HG03439 (cell line): Measurements from ENCODE around the gene P4HA2.

Experiments used
- ATAC-seq: cut with Tn5 transposase; IDR thresholded peaks from one replicate; pipeline ENCODE4 v1.9.1; 2021; ENCODE audit warnings: mild to moderate bottlenecking, moderate library complexity; ENCODE audit not compliant: unreplicated experiment

The P4HA2 gene

DNA sequence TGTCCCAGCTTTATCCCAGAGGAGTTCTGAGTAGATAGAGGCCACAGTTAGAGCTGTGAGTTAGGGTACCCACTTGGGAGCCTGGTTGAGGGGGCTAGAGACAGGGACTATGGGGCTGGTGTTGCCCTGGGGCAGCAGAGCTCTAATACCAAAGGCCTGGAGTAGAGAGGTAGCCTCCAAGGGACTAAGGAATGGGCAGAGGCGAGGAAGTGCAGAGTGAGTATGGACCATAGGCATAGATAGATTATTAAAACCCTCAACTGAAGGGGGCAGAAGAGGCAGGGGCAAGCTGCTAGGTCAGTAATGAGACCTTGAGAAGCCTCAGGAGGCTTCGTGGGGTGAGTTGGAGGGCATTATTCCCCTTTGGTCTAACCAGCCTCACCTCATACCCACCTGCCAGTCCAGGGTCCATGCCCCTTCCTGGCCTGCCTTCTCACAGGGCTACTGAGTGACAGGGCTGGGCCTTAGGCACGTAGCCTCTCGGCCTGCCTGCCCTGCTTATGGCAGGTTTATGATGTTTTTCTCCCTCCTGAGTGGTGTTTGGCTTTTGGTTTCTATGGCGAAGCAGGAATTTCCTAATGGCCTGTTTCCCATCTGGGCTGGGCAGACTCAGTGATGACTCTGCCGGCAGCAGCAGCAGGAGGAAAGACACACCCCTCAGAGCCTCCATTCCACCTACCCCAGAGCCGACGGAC is 37.8 kb upstream of the P4HA2 start:
- ATAC-seq: no peak

DNA sequence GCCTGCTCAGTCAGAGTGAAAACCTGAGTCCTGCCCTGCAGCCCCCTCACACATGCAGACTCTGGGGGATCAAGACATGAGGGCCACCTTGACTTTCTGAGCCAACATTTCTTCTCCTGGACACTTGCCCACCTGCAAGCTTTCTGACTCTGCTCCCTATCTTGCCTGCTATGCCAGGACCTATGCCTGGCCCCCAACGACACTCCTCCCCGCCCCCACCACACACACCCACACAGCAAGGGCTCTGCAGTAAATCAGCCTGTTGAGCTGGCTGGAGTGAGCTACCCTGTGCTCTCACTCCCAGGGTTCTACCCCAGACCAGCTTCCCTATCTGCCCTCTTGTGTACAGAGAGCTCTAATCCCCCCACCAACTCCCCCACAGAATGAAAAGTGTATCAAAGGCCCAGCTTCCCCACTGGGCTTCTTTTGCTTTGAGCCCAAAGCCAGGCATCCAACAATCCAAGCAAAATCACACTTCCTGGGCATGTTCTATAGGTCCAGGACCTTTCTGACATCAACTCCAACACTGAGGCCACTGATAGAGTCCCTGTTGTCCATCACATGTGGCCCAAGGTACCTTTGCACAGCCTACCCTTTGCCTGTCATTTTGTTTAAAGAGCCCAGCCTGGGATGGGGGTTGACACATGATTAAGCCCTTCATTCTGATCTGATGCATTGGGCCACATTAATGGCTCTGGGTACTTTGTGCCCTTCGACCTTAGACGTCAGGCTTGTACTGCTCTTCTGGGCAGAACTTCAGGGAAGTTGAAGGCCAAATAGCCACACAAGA is 37.1 kb upstream of the P4HA2 start:
- no peak for ATAC-seq

DNA sequence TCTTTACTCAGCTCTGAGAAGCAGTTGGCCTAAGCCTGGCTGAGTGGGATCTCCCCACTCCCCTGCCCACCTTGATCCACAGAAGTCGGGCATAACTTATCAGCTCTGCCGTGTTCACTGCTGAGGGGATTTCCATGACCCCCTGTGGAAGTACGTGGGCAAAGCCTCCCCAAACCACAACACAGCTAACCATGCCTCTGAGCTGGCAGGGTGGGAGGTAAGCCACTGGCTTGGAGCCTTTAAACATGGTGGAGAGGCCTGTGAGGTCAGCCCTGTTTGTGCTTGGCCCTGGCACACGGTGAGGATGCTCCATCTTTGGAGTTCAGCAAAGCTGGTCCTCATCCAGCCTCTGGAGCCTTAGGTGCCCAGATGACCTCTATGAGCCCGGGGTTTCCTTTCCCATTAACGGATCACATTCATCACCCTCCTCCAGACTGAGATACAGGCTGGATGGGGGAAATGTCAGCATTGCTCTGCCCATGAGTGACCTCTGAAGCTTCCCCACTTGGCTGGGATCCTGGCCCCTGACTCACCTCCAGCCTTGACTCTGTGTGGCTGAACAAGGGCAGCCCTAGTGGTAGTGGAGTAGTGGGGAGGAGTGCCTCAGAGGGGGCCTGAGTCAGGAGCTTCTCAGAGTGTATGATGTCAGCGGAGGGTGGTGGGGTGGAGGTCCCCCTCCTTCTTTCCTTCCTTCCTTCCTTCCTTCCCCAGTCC is 36.1 kb upstream of the P4HA2 start:
- no peak for ATAC-seq

DNA sequence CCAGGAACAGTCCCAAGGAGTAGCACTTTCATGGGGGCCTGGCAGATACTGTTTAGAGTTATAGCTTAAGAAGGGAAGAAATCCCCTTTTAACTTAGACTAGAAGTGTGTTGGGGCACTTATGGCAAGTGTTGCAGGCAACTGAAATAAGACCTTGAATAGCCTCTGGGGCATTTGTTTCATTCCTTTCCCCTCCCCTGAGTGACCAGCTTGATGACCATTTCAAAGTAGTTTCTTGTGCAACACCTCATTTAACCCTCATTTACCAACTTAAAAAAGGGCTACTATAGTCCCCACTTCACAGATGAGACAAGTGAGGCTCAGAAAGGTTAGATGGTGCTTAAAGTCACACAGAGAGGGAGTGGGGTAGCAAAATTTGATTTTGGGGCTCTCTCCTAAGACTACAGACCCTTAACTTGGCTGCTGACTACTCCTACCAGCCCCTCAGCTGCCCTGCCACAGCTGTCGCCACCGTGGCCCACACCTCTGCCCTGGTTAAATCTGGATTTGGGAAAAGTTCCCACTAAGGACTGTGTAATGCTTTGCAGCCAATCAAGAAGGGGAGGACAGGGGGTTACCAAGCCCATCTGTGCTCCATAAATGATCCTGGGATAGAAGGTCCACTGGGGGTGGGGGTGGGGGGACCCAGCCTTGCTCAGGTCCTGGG is 35.4 kb upstream of the P4HA2 start:
- no peak for ATAC-seq

DNA sequence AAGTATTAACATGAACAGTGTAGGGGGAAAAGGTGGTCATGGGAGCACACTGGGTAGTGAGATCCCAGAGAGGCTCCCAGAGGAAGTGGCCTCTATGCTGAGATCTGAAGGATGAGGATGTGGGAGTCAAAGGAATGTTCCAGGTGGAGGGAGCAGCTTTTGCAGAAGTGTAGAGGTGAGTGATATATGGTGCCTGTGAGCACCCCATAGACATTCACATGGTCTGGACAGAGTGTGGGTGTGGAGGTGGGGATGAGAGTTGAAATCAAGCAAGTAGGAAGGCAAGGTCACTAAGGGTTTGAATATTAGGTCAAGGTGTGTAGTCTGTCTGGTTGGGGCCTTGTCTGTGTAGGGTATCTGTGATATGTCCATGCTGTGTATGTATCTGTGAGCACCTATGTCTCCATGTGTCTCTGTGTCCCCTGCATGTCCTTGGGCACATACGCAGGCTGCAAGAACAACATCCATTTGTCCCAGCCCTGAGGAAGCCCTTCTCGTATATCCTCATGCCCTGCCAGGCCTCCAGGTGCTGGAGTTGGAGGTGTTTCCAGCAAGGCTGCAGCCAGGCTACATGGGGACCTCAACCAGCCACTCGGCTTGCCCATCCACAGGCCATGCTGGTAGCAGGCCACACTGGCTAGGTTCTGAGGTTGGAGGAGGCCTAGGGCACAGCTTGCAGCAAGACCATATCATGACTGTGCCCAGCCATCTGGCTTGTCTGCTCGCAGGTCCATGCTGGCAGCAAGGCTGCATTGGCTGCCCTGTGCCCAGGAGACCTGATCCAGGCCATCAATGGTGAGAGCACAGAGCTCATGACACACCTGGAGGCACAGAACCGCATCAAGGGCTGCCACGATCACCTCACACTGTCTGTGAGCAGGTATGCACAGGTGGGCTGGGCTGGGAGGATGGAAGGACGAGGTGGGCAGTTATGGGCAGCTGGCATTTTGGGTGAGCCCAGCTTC is 34.5 kb upstream of the P4HA2 start:
- ATAC-seq: no peak

DNA sequence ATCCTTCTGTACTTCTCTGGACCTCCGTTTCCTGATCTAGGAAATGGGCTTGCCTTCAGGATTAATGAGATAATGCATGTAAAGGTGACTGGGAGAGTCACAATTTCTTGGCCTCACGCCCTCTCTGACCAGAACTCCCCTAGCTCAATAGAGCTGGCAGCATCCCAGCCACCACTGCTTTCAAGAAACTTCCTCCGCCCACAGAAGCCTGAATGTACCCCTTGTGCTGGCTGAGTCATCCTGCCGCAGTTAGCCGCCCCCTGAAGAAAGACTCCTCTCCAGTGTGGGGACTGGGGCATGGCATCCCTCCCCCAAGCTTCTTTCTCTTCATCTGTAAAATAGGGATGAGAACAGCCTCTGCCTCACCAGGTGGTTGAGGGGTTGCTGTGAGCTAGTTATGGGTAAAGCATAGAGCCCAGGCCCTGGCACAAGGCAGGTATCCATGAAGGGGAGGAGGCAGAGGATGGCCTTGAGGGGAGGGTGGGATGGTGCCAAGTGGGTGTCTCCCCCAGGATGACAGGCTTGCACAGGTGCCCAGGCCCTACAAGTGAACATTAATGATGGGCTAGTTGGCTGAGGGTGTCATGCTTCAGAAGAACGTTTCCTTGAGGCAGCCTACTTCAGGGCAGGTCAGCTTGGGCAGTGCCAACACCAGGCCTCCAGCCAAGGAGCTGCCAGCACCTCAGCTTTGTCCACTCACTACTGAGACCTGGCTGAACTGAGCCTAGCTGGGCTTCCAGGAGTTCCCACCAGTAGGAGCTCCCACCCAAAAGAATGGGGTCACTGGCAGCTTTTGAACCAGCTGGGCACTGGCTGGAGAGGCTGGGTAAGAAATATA is 33.3 kb upstream of the P4HA2 start:
- ATAC-seq: no peak

DNA sequence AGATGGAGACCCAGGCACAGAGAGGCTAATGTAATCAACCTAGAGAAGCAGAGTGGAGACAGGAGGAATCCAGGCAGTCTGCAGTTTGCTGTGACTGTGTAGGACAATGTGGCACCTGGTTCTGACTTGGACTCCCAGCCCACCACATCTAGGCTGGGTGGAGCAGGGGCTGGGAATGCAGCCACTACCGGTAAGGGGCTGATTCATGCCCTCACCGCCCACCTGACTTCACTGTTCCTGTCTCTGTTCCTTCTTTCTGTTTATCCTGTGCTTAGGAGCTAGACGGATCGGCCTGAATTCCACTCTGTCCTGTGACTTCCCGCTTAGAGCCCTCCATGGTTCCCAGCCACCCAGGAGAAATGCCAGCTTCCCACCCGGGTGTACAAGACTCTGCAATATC is 32.4 kb upstream of the P4HA2 start:
- ATAC-seq: no peak

DNA sequence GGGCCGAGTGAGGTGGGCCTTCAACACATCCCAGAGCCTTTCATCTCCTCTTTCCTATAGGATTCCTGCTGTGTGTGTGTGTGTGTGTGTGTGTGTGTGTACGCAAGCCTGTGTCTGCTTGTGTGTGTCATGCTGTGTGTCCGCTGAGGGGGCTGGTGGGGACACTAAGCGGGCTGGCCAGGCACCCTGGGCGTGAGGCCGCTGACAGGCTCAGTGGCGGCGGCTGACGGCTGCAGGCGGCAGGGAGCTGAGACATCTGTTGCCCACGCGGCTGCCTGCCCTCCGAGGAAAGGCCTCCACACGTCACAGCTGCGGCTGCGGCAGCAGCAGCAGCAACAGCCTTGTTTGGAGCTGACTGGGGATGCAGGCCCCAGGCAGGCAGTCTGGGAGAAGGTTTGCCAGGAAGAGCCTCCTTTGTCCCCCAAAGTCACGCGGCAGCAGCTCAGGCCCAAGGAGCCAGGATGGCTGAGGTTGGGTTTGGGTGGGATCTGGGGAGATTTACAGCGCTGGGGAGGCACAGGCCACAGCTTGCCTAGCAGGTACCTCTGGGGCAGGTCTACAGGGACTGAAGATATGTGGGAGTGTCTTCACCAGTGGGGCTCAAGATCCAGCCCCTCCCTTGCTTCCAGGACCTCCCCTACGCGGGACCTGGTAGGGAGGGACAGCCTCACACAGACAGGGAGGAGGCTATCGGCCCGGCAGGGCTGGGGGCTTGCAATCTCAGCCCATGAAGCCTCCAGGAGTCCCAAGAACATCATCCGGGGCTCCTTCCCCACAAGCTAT is 31.6 kb upstream of the P4HA2 start:
- no peak for ATAC-seq

DNA sequence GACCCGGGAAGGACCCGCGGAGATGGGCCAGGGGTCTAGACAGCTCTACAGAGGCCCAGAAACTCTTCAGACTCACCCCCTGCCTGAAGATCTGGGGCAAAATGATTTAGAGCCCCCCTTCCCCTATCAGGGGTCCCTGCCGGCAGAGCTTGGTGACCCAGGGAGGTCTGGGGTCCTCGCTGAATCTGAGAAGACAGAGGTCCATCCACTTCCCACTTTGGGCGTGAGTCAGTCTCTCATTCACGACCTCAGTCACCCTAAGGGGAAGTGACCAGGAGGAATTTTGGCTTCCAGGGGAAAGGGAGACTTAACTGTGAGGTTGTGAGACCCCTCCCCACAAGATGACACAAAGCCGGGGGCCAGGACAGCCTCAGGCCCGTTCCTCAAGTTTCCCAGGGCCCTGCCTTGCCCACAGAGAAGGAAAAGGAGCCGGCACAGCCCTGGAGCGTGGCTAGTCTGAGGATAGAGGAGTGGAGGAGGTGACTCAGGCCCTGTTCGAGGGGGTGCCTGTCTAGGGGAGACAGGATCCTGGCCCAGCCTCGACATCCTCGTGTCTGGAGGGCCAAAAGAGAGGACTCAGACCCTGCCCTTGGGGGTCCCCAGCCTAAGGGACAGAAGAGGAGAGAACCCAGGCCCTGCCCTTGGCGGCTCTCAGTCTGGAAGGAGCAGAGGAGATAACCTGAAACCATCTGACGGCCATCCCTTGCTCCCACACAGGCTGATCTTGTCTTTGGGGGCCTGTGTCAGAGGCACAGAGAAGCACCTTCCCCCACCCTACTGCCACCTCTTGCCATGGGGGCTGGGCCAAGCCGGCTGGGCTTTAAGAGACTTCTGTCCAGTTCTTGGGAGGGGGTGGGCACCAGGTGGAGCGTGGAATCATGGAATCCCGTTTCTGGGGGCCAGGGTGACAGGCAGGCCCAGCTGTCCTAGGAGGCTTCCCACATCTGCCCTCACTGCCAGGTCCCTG is 30.7 kb upstream of the P4HA2 start:
- ATAC-seq: no peak

DNA sequence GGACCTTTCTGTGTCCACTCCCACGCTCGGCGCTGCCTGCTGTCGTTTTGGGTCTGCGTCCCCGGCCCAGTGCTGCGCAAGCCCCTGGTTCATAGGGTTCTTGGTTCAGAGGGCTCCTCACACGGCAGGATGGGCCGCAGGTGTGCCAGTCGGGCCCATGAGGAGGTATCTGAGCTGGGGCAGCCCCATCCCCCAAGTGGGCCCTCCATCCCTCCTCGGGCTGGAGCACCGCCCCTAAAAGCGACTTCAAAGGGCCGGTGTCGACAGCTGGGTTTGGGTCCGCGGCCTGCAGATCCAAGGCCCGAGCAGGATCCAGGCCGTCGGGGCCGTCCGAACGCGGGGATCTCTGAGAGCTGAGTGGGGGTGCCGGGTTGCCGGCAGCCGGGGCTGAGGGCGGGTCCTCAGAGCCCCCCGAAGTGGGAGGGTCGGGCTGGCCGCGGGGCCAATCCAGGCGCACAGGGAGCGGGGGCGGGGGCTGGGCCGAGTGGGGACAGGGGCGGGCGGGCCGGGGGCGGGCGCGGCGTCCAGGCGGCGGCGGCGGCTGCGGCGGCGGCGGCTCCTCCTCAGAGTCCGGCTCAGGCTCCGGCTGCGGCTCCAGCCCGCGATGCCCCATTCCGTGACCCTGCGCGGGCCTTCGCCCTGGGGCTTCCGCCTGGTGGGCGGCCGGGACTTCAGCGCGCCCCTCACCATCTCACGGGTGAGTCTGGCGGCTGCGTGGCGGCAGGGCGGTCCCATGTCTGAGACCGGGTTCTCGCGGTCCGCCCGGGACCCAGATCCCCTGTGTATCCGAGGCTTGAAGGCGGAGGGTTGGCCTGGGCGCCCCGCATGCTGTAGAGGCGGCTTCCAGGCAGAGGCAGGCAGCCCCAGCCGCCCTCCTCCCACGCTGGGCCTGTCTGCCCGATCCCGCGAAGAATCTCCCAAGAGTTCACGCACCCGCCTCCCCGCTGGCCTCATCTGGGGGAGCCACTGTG is 29.8 kb upstream of the P4HA2 start, which contains the start of gene PDLIM4:
Gene PDLIM4, plus strand, starts transcription at position 566 of the 971 bp plus-strand sequence. Its CDS starts 39 bp downstream, at position 605.
- ATAC-seq: no peak

DNA sequence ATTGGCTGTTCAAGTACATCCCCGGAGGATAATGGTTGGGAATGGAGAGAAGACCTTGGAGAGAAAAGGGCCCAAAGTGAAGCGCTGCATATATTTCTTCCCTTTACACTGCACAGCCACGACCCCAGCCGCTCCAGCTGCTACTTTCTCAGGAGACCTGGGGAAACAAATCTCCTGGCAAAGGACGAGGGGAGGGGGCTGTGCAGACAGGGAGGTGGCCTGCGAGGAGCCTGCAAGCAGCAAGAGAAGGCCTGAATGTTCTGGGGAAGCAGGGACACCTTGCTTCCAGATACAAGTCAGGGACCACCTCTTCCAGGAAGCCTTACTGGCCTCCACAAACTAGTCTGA is 29.1 kb upstream of the P4HA2 start:
- no peak for ATAC-seq

DNA sequence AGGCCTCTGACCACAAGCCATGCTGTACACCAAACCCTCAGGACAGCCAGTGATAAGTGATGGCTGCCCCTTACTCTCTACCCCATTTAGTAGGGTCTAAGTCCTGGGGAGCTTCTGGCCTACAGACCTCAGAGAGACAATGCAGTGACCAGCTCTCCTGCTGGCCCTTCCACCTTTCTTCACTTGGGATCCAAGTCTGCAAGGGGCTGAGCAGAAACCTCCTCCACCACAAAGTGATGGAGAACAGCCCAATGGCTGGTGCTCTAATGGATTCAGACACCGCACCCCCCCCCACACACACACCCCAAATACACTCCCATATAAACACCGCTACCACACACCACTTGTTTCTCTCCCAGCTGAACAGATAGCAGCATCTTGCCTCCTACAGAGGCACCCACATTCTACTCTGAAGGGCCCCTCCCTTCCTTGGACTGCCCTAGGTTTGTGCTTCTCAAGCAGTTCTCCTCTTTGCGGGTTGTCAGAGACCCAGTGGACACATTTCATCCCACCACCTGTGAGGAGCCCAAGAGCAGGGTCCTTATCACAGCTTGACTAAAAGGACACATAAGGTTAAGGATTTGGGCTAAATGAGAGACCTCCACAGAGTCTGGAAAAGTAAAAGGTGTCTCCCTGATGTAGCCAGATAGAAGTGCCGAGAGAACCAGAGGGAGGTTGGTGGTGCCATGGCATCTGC is 28.6 kb upstream of the P4HA2 start:
- ATAC-seq: no peak

DNA sequence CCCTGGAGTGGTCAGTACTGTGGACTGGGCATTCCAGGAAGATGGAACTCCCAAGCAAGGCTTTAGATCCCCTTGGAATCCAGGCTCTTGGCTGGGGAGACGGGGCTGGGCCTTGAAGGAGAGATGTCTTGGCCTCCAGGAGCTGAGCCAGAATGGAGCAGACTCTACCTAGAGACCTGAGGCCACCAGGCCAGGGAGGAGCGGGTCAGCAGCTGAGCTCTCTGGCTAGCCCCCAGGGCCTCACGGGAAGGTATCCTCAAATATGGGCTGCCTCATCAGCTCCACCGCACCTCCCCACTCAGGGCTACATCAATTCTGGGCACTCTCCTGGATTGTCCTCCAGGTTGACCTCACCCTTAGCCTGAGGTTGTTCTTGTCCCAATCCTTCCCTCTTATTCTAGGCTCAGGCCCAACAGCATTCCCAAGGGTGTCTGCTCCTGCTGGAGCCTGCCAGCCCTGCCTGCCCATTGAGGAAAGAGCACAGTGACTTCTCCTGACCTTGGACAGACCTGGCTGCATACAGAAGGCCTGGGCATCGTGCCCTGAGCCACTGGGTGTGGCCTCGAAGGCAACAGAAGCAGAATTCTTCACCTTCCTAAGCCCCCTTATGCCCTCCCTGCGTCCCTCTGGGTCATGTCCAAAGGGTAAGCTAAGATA is 26.8 kb upstream of the P4HA2 start:
- no peak for ATAC-seq

DNA sequence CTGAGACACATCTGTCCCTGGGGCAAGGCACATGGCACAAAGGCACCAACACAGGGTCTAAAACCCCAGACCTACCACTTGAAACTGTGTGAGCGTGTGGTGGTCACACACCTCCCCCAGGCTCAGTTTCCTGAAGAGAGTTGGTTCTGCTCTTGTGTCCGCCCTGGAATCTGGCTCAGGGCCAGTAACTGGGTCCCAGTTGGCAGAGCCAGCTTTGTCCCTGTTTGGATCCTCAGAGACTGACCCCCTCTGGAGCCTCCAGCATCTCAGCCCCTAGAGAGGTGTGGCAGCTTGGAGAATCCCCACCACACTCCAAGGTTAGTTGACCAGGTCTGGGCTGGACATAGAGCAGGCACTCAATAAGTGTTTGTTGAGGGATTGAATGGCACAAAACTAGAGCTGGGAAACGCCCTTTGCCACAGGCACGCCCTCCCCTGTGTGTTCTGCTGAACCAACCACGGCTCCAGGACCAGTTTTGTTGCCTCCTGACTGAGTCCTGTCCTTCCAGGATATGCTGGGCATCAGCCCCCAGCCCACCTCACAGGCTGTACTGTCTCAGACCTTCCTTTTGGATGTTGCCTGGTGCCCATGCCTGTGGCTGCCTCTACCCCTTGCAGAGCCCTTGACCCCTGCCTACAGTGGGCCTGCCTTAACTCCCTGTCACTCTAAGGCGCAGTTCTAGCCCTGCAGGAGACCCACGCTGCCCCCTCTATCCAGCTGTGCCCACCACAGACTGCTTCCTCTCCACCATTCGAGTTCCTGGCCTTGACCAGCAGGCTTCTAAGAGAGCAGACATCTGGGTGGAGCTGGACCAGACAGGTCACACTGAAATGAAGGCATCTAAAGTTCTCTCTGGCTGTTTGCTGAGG is 26.0 kb upstream of the P4HA2 start:
- ATAC-seq: no peak
